SKM-1 treated with dmso at 0.1 percent for 144 hours (cell line): Measurements from ENCODE around the gene ADAMTS7.
A peak's percentile ranks its signal among the peaks of the same experiment; 100 is the strongest.
"Not testable (repeated sequence)": the region's sequence is repeated elsewhere in the genome, so short reads cannot be mapped to it uniquely, and the experiment has no call there.

Source experiments
- DNase-seq: peaks from one replicate; lab custom pipeline; 2025; ENCODE audit not compliant: unreplicated experiment; lab: John Stamatoyannopoulos, UW

ADAMTS7 gene

GRCh38 chr15:78830514-78831228 is 19.4 kb upstream of the ADAMTS7 start:
- DNase-seq, result no peak

- DNase-seq, result no peak
Observed at GRCh38 chr15:78828920-78829319, 17.7 kb upstream of the ADAMTS7 start.

GRCh38 chr15:78822514-78822913 is 11.2 kb upstream of the ADAMTS7 start:
- no peak for DNase-seq

- DNase-seq, result no peak
Observed at GRCh38 chr15:78811825-78812183, 540 bp upstream of the ADAMTS7 start.

GRCh38 chr15:78810362-78811123 is 721 bp downstream of the ADAMTS7 start:
- DNase-seq, result no peak

- no peak for DNase-seq
Observed at GRCh38 chr15:78810003-78810361, 1.3 kb downstream of the ADAMTS7 start.

GRCh38 chr15:78808550-78808949 is 2.7 kb downstream of the ADAMTS7 start:
- DNase-seq, result peak; percentile 72

- DNase-seq, result no peak
Observed at GRCh38 chr15:78807359-78807758, 3.9 kb downstream of the ADAMTS7 start.

GRCh38 chr15:78804391-78804792 is 6.9 kb downstream of the ADAMTS7 start:
- no peak for DNase-seq

- no peak for DNase-seq
Observed at GRCh38 chr15:78800806-78801205, 10.5 kb downstream of the ADAMTS7 start.

GRCh38 chr15:78800189-78800588 is 11.1 kb downstream of the ADAMTS7 start:
- no peak for DNase-seq

- DNase-seq, result not testable (repeated sequence)
Observed at GRCh38 chr15:78799102-78799501, 12.2 kb downstream of the ADAMTS7 start.

- DNase-seq, result not testable (repeated sequence)
Observed at GRCh38 chr15:78798355-78798754, 12.9 kb downstream of the ADAMTS7 start.

GRCh38 chr15:78797951-78798350 is 13.3 kb downstream of the ADAMTS7 start:
- DNase-seq, result no peak

- no peak for DNase-seq
Observed at GRCh38 chr15:78796510-78796909, 14.8 kb downstream of the ADAMTS7 start.

- no peak for DNase-seq
Observed at GRCh38 chr15:78795043-78795442, 16.2 kb downstream of the ADAMTS7 start.

GRCh38 chr15:78794446-78794845 is 16.8 kb downstream of the ADAMTS7 start:
- not testable (repeated sequence) for DNase-seq

- DNase-seq, result no peak
Observed at GRCh38 chr15:78791357-78791756, 19.9 kb downstream of the ADAMTS7 start.

- DNase-seq, result peak; percentile 27
Observed at GRCh38 chr15:78790027-78790426, 21.2 kb downstream of the ADAMTS7 start.

GRCh38 chr15:78789615-78790014 is 21.6 kb downstream of the ADAMTS7 start:
- DNase-seq, result no peak

- DNase-seq, result no peak
Observed at GRCh38 chr15:78788016-78788660, 23.1 kb downstream of the ADAMTS7 start.

- DNase-seq, result not testable (repeated sequence)
Observed at GRCh38 chr15:78782402-78782801, 28.9 kb downstream of the ADAMTS7 start.
